OCI-LY7 (cell line): ENCODE results near the gene ATP1A2. TPM values are rescaled to one million over a fixed set of nuclear protein-coding genes. Genes with fewer than 3 reads are reported as not detected.
A peak's percentile ranks its signal among the peaks of the same experiment; 100 is the strongest.

Source experiments
- BruUV-seq: library from RNA; stranded (reverse); fragments of 400-500 nt; replicated peaks from 2 replicates; lab custom pipeline; 2021; lab: Mats Ljungman, UMichigan
- CTCF ChIA-PET: fragments of 300-600 bp; sonication (Branson Sonifier 250); formaldehyde crosslinking; loops from one replicate; lab custom pipeline; 2022; ENCODE audit warnings: antibody characterized with exemption; ENCODE audit not compliant: unreplicated experiment; lab: Charles Lee
- POLR2A ChIA-PET: fragments of 300-600 bp; sonication (Branson Sonifier 250); formaldehyde crosslinking; loops from one replicate; lab custom pipeline; 2022; ENCODE audit warnings: antibody characterized with exemption; lab: Charles Lee
- DNase-seq: peaks from one replicate; pipeline ENCODE4 v3.0.0-alpha.2; 2015; ENCODE audit warnings: low spot score
- H2AFZ ChIP-seq: fragments of 200-600 bp; sonication (generic), shearing (Covaris generic); 2 replicates; pipeline ENCODE4 v1.6.1; 2014; ENCODE audit warnings: mild to moderate bottlenecking, antibody characterized with exemption, low read length, moderate library complexity
- H3K27ac ChIP-seq: fragments of 200-600 bp; sonication (generic); 2 replicates; pipeline ENCODE4 v1.5.1; 2014; ENCODE audit warnings: mixed run types, low read depth, mild to moderate bottlenecking, moderate library complexity, low read length, inconsistent platforms; ENCODE audit not compliant: poor library complexity, severe bottlenecking
- H3K36me3 ChIP-seq: fragments of 200-600 bp; sonication (generic); 2 replicates; pipeline ENCODE4 v1.6.1; 2014; ENCODE audit warnings: mild to moderate bottlenecking, antibody characterized with exemption, low read length, moderate library complexity, mixed read lengths; ENCODE audit not compliant: insufficient read depth
- H3K4me1 ChIP-seq: fragments of 200-600 bp; sonication (generic); 2 replicates; pipeline ENCODE4 v1.5.1; 2014; ENCODE audit warnings: mild to moderate bottlenecking, low read length; ENCODE audit not compliant: insufficient read depth, poor library complexity, severe bottlenecking
- H3K4me2 ChIP-seq: fragments of 200-600 bp; sonication (generic); 2 replicates; pipeline ENCODE4 v1.6.1; 2014; ENCODE audit warnings: mild to moderate bottlenecking, low read length
- H3K4me3 ChIP-seq: fragments of 200-600 bp; sonication (generic); 2 replicates; pipeline ENCODE4 v1.5.1; 2014; ENCODE audit warnings: mild to moderate bottlenecking, low read depth, low read length; ENCODE audit not compliant: poor library complexity, severe bottlenecking
- H3K79me2 ChIP-seq: fragments of 200-600 bp; sonication (generic); 2 replicates; pipeline ENCODE4 v1.6.1; 2016; ENCODE audit warnings: low read depth, mild to moderate bottlenecking, low read length, moderate library complexity, mixed read lengths; ENCODE audit not compliant: insufficient read depth
- H3K9me2 ChIP-seq: fragments of 200-600 bp; sonication (generic); 2 replicates; pipeline ENCODE4 v1.6.1; 2016; ENCODE audit warnings: mild to moderate bottlenecking, low read length, mixed read lengths; ENCODE audit not compliant: insufficient read depth
- H3K9me3 ChIP-seq: fragments of 200-600 bp; sonication (generic); 2 replicates; pipeline ENCODE4 v1.6.1; 2014; ENCODE audit warnings: mild to moderate bottlenecking, mixed run types, low read length, mixed read lengths
- H4K20me1 ChIP-seq: fragments of 200-600 bp; sonication (generic); 2 replicates; pipeline ENCODE4 v1.6.1; 2014; ENCODE audit warnings: mild to moderate bottlenecking, antibody characterized with exemption, low read length, moderate library complexity, mixed read lengths; ENCODE audit not compliant: insufficient read depth
- EZH2phosphoT487 ChIP-seq: fragments of 200-600 bp; sonication (generic); IDR thresholded peaks from 2 replicates; pipeline ENCODE4 v1.6.1; 2018; ENCODE audit warnings: low read depth, borderline replicate concordance, mild to moderate bottlenecking, mixed run types, antibody characterized with exemption, low read length, moderate library complexity, mixed read lengths
- intact Hi-C: fragments of 100-400 bp; cut with micrococcal nuclease; formaldehyde crosslinking; loops from one replicate; pipeline ENCODE4 v1.10.0; 2022; ENCODE audit not compliant: unreplicated experiment
- total RNA-seq, 2 experiments: library from RNA; depleted of rRNA in 1 of 2; stranded (reverse); fragments of >200 nt in 1 of 2; shearing (Covaris generic) in 1 of 2; gene quantifications; 2 replicates each; pipeline ENCODE4 v1.2.3, GENCODE V29; 2014 to 2022
- TF ChIP-seq, protein P1 (sequence below): fragments of 200-600 bp; sonication (generic); conservative IDR thresholded peaks from 2 replicates; pipeline ENCODE4 v1.5.1; 2014; ENCODE audit warnings: mild to moderate bottlenecking, antibody characterized with exemption, low read length, moderate library complexity, mixed read lengths

The ATP1A2 gene
- total RNA-seq, 2 experiments from 2014 or later: not detected

DNA sequence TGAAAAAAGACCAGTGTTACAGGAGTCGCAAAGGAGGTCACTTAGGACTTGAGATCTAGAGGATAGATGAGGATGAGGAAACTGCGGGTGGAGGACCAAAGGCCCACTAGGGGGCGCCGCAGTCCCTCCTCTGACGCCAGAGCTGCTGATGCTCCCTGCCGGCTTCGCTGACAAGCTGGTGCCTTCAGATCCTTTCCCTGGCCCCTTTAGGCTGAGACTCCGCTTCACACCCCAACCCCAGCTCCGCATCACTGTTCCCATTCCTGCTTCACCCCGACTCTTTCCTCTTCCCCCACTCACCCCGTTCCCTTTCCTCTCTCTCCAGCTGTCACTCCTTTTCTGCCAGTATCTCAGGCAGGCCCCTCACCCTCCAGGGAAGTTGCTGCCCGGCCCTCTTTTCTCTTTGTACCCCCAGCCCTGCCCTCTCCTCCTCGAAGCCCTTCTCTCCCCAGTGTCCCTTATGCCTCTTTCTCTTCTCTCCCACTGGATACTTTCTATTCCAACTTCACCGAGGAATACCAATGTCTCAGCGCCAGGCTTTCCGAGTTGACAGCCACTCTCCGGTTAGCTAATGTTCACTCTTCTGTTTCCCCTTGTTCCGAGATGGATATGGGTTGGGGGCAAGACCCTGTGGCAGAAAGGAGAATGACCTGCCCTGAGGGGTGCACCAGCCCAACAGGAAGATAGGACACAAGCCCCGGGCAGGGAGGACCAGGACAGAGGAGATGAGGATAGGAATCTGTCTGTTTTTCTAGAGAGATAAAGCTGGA, 29.7 kb upstream of the ATP1A2 start:
- no peak overlapping the region for H3K4me2 ChIP-seq
- intact Hi-C loops: no loop called here
- H3K4me3 ChIP-seq: no peak overlapping the region
- peak; percentile 75 for DNase-seq
- H2AFZ ChIP-seq: no peak overlapping the region
- no peak overlapping the region for H3K27ac ChIP-seq
- H3K9me2 ChIP-seq: no peaks in the 10 kb centered on the region
- H3K4me1 ChIP-seq: no peaks in the 10 kb centered on the region
- peaks cover 14% of the 10 kb centered on the region for H3K36me3 ChIP-seq
- no peaks in the 10 kb centered on the region for H3K9me3 ChIP-seq
- POLR2A ChIA-PET: interaction anchor here (0.8 kb wide), 1 partner anchor 11 kb away, joined by 3 read pairs; no protein-coding TSS in a partner anchor
- no TSS peak for BruUV-seq
- CTCF ChIA-PET: interaction anchor here (0.5 to 1.1 kb wide), 6 partner anchors 10 to 361 kb away, joined by 3 to 6 read pairs (median 4); no protein-coding TSS in a partner anchor
- TF ChIP-seq, protein P1, sequence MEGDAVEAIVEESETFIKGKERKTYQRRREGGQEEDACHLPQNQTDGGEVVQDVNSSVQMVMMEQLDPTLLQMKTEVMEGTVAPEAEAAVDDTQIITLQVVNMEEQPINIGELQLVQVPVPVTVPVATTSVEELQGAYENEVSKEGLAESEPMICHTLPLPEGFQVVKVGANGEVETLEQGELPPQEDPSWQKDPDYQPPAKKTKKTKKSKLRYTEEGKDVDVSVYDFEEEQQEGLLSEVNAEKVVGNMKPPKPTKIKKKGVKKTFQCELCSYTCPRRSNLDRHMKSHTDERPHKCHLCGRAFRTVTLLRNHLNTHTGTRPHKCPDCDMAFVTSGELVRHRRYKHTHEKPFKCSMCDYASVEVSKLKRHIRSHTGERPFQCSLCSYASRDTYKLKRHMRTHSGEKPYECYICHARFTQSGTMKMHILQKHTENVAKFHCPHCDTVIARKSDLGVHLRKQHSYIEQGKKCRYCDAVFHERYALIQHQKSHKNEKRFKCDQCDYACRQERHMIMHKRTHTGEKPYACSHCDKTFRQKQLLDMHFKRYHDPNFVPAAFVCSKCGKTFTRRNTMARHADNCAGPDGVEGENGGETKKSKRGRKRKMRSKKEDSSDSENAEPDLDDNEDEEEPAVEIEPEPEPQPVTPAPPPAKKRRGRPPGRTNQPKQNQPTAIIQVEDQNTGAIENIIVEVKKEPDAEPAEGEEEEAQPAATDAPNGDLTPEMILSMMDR: peak; percentile 92
- TF ChIP-seq EZH2phosphoT487: no peak
- H3K79me2 ChIP-seq: no peaks in the 10 kb centered on the region
- H4K20me1 ChIP-seq: no peaks in the 10 kb centered on the region

DNA sequence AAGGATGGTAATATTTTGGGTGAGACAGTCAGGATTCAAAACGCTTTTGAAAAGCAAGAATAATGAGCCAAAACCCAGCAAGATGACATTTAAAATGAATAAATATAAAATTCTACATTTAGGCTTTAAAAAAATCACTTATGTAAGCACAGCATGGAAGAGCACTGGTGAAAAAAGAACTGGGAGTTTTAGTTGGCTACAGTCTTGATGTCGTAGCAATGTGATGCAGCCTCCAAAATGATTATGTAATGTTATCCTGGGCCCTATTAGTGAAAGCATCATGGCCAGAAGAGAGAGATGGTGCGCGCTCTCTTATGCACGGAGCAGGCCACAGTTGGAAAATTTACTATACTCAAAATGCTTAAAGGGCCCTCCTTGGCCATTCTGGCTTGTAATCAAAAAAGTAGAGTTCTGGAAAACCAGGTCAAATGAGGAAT, 29.1 kb upstream of the ATP1A2 start:
- DNase-seq: no peak
- no peak overlapping the region for H3K27ac ChIP-seq
- CTCF ChIA-PET: interaction anchor here (0.6 to 1.3 kb wide), 4 partner anchors 9 to 63 kb away, joined by 3 to 9 read pairs (median 4); no protein-coding TSS in a partner anchor
- H3K4me2 ChIP-seq: no peak overlapping the region
- no peak overlapping the region for H2AFZ ChIP-seq
- intact Hi-C loops: no loop called here
- H4K20me1 ChIP-seq: no peaks in the 10 kb centered on the region
- H3K4me3 ChIP-seq: no peak overlapping the region
- TF ChIP-seq, protein P1: no peak
- TF ChIP-seq EZH2phosphoT487: no peak
- POLR2A ChIA-PET: interaction anchor here (0.7 kb wide), 1 partner anchor 102 kb away, joined by 3 read pairs; no protein-coding TSS in a partner anchor
- no peaks in the 10 kb centered on the region for H3K9me2 ChIP-seq
- no peaks in the 10 kb centered on the region for H3K79me2 ChIP-seq
- BruUV-seq: no TSS peak
- H3K9me3 ChIP-seq: no peaks in the 10 kb centered on the region
- H3K4me1 ChIP-seq: no peaks in the 10 kb centered on the region
- peaks cover 17% of the 10 kb centered on the region for H3K36me3 ChIP-seq
